Sigmoid colon (tissue), 7 donors: ENCODE data around the gene RER1. TPM values are rescaled to one million over a fixed set of nuclear protein-coding genes. Genes with fewer than 3 reads are reported as not detected.

Experiments
- DNase-seq: peaks from one replicate; pipeline ENCODE4 v3.0.0-alpha.2; 2019
- H3K27ac ChIP-seq, 4 donors: fragments of 200-600 bp; sonication (generic); one replicate each; pipeline ENCODE4 v1.5.1; 2016 to 2019; ENCODE audit warnings: mild to moderate bottlenecking in 1 of 4
- H3K27me3 ChIP-seq, 3 donors: fragments of 200-600 bp; sonication (generic); one replicate each; pipeline ENCODE4 v1.5.1; 2019; ENCODE audit warnings: mild to moderate bottlenecking in 1 of 3
- H3K36me3 ChIP-seq, 4 donors: fragments of 200-600 bp; sonication (generic); one replicate each; pipeline ENCODE4 v1.5.1; 2016 to 2019
- H3K4me1 ChIP-seq, 4 donors: fragments of 200-600 bp; sonication (generic); one replicate each; pipeline ENCODE4 v1.5.1; 2017 to 2019
- H3K4me3 ChIP-seq, 4 donors: fragments of 200-600 bp; sonication (generic); one replicate each; pipeline ENCODE4 v1.5.1; 2017 to 2019; ENCODE audit warnings: mild to moderate bottlenecking in 2 of 4, moderate library complexity in 1 of 4
- H3K9me3 ChIP-seq, 4 donors: fragments of 200-600 bp in 3 of 4; sonication (generic) in 3 of 4; one replicate each; pipeline versions ENCODE4 v1.5.1 to v1.6.1; 2013 to 2019
- CTCF ChIP-seq, 4 experiments: fragments of 450-650 bp in 3 of 4; fragments of 200-600 bp in 1 of 4; IDR thresholded peaks; one replicate each; pipeline ENCODE4 v1.5.1; 2016 to 2019; ENCODE audit warnings: antibody characterized with exemption in 4 of 4, mild to moderate bottlenecking in 3 of 4, moderate library complexity in 2 of 4
- EP300 ChIP-seq, 4 donors: sonication (generic); formaldehyde crosslinking; IDR thresholded peaks; one replicate each; pipeline ENCODE4 v1.6.1; 2017; ENCODE audit warnings: antibody characterized with exemption in 4 of 4
- POLR2A ChIP-seq, 2 donors: fragments of 450-650 bp; IDR thresholded peaks; one replicate each; pipeline ENCODE4 v1.6.1; 2016; ENCODE audit warnings: antibody characterized with exemption in 2 of 2, mild to moderate bottlenecking in 2 of 2, moderate library complexity in 2 of 2
- POLR2AphosphoS5 ChIP-seq, 4 donors: sonication (generic); formaldehyde crosslinking; IDR thresholded peaks; one replicate each; pipeline ENCODE4 v1.6.1; 2017; ENCODE audit warnings: antibody characterized with exemption in 4 of 4
- whole genome bisulfite sequencing, 2 donors: extraction: QIAGEN DNeasy Blood & Tissue Kit; methylation state at CpG; one replicate each; pipeline ENCODE4 v1.1.7; 2013; 5-methylcytosine and 5-hydroxymethylcytosine counted together
- intact Hi-C: fragments of 100-400 bp; cut with DNase I; formaldehyde crosslinking; loops from one replicate; pipeline ENCODE4 v1.15.1; 2023
- polyA plus RNA-seq, 3 donors: library from polyadenylated mRNA; stranded (reverse); fragments of 200-250 nt; gene quantifications; one replicate each; pipeline ENCODE4 v1.2.3, GENCODE V29; 2013
- total RNA-seq, 4 donors: library from RNA; depleted of rRNA; stranded (reverse); fragments of >200 nt; gene quantifications; one replicate each; pipeline ENCODE4 v1.1.0, GENCODE V29; 2016
- donor health status: healthy with polysubstance abuse.
- donor health status: Bipolar disorder and iron deficiency.
- donor health status: healthy.

Gene RER1
- total and polyA plus RNA-seq, 7 donors = 40.8 to 113 (median 51.7) TPM

- Histone ChIP-seq H3K27me3 (no peaks in the 10 kb centered on the region), H3K36me3 (peaks cover 49 to 97% (median 75%) of the 10 kb centered on the region in 4 donors), H3K27ac (no peak overlapping the region), H3K9me3 (no peaks in the 10 kb centered on the region), H3K4me1 (no peaks in the 10 kb centered on the region), H3K4me3 (no peak overlapping the region)
- DNase-seq = no peak
- intact Hi-C loops = no loop called here
- WGBS, 2 donors = 93 to 95% methylated on average over 23 of the region's 23 CpGs
- TF ChIP-seq CTCF (IDR thresholded peaks at IDR 0.05) (no peak), POLR2AphosphoS5 (IDR thresholded peaks at IDR 0.05) (no peak), EP300 (IDR thresholded peaks at IDR 0.05) (no peak), POLR2A (IDR thresholded peaks at IDR 0.05) (no peak)
Measured at GRCh38 chr1:2402420-2402819, 10.8 kb downstream of the RER1 start.

- intact Hi-C loops = no loop called here
- H3K4me3 ChIP-seq = no peak overlapping the region
- H3K27me3 ChIP-seq = no peaks in the 10 kb centered on the region
- H3K27ac ChIP-seq = no peak overlapping the region
- DNase-seq = no peak
- H3K4me1 ChIP-seq = no peaks in the 10 kb centered on the region
- no peak for TF ChIP-seq EP300 (IDR thresholded peaks at IDR 0.05)
- TF ChIP-seq POLR2AphosphoS5 (IDR thresholded peaks at IDR 0.05) = no peak
- TF ChIP-seq POLR2A (IDR thresholded peaks at IDR 0.05) = no peak
- no peak for TF ChIP-seq CTCF (IDR thresholded peaks at IDR 0.05)
- 87 to 91% methylated on average over 19 of the region's 19 CpGs for WGBS, 2 donors
- H3K9me3 ChIP-seq = no peaks in the 10 kb centered on the region
- H3K36me3 ChIP-seq = peaks cover 49 to 97% (median 74%) of the 10 kb centered on the region in 4 donors
Measured at GRCh38 chr1:2403273-2403672, 11.6 kb downstream of the RER1 start.

- Histone ChIP-seq H3K4me3 (no peak overlapping the region), H3K27me3 (no peaks in the 10 kb centered on the region), H3K4me1 (no peaks in the 10 kb centered on the region), H3K9me3 (no peaks in the 10 kb centered on the region), H3K27ac (peak overlapping the region in 3 of 4 donors; percentile 2 to 42 (median 21)), H3K36me3 (peaks cover 49 to 93% (median 65%) of the 10 kb centered on the region in 4 donors)
- intact Hi-C loops = no loop called here
- TF ChIP-seq CTCF (IDR thresholded peaks at IDR 0.05) = no peak
- no peak for TF ChIP-seq POLR2AphosphoS5 (IDR thresholded peaks at IDR 0.05)
- TF ChIP-seq EP300 (IDR thresholded peaks at IDR 0.05) = no peak
- no peak for TF ChIP-seq POLR2A (IDR thresholded peaks at IDR 0.05)
- no peak for DNase-seq
- 85% methylated on average over 29 of the region's 29 CpGs for WGBS, 2 donors
Measured at GRCh38 chr1:2404142-2404889, 12.7 kb downstream of the RER1 start.

- no peak for DNase-seq
- Histone ChIP-seq H3K27ac (peak overlapping the region in 3 of 4 donors; percentile 2 to 42 (median 21)), H3K27me3 (no peaks in the 10 kb centered on the region), H3K36me3 (peaks cover 49 to 86% (median 59%) of the 10 kb centered on the region in 4 donors), H3K9me3 (no peaks in the 10 kb centered on the region), H3K4me3 (no peak overlapping the region), H3K4me1 (no peaks in the 10 kb centered on the region)
- intact Hi-C loops = no loop called here
- WGBS, 2 donors = 81 to 84% methylated on average over 24 of the region's 24 CpGs
- no peak for TF ChIP-seq POLR2AphosphoS5 (IDR thresholded peaks at IDR 0.05)
- no peak for TF ChIP-seq POLR2A (IDR thresholded peaks at IDR 0.05)
- TF ChIP-seq EP300 (IDR thresholded peaks at IDR 0.05) = no peak
- no peak for TF ChIP-seq CTCF (IDR thresholded peaks at IDR 0.05)
Measured at GRCh38 chr1:2404890-2405511, 13.4 kb downstream of the RER1 start.
